ENCODE data around the gene AK5. TPM values are rescaled to one million over a fixed set of nuclear protein-coding genes. Genes with fewer than 3 reads are reported as not detected.
A peak's percentile ranks its signal among the peaks of the same experiment; 100 is the strongest.

Gene AK5
- total RNA-seq, 2 donors from 2014 or later, result 0.46 to 2.8 TPM

GRCh38 chr1:77590651-77591050, 308.8 kb downstream of the AK5 start:
- H3K4me1 Mint-ChIP-seq, result no peaks in the 10 kb centered on the region
- no peaks in the 10 kb centered on the region for H3K27me3 Mint-ChIP-seq (ENCODE audit: insufficient read depth)
- H3K27ac Mint-ChIP-seq, result peak overlapping the region; percentile 16
- Histone ChIP-seq H3K36me3 (ENCODE audit: control insufficient read depth, insufficient read depth, low read length) (no peaks in the 10 kb centered on the region), H3K27me3 (ENCODE audit: control insufficient read depth, insufficient read depth, low read length, poor library complexity, severe bottlenecking) (no peaks in the 10 kb centered on the region), H3K4me1 (ENCODE audit: control insufficient read depth, insufficient read depth, low read length) (no peaks in the 10 kb centered on the region), H3K4me3 (ENCODE audit: low read length) (no peak overlapping the region), H3K27ac (ENCODE audit: low read depth, low read length) (no peak overlapping the region), H3K9ac (ENCODE audit: extremely low read depth, low read length, poor library complexity, severe bottlenecking) (no peak overlapping the region), H3K9me3 (ENCODE audit: control insufficient read depth, low read length) (no peaks in the 10 kb centered on the region)
- peaks cover 21% of the 10 kb centered on the region for H3K36me3 Mint-ChIP-seq (ENCODE audit: low read depth)
- H3K9me3 Mint-ChIP-seq, result no peaks in the 10 kb centered on the region
- DNase-seq, result no peak
- H3K4me3 Mint-ChIP-seq, result no peak overlapping the region
- no peak for TF ChIP-seq CTCF (conservative IDR thresholded peaks at IDR 0.05)
- 100% methylated on average over 1 of the region's 1 CpG; no CpG with 5 or more reads in 1 of the 2 experiments for WGBS, 2 experiments (ENCODE audit: insufficient coverage in 1 of 2, insufficient read length in 1 of 2)

- Histone ChIP-seq H3K9me3 (ENCODE audit: control insufficient read depth, low read length) (no peaks in the 10 kb centered on the region), H3K9ac (ENCODE audit: extremely low read depth, low read length, poor library complexity, severe bottlenecking) (no peak overlapping the region), H3K36me3 (ENCODE audit: control insufficient read depth, insufficient read depth, low read length) (peaks cover 11% of the 10 kb centered on the region), H3K27ac (ENCODE audit: low read depth, low read length) (no peak overlapping the region), H3K4me1 (ENCODE audit: control insufficient read depth, insufficient read depth, low read length) (no peaks in the 10 kb centered on the region), H3K4me3 (ENCODE audit: low read length) (no peak overlapping the region), H3K27me3 (ENCODE audit: control insufficient read depth, insufficient read depth, low read length, poor library complexity, severe bottlenecking) (no peaks in the 10 kb centered on the region)
- no peak for DNase-seq
- no peak overlapping the region for H3K27ac Mint-ChIP-seq
- peaks cover 20% of the 10 kb centered on the region for H3K36me3 Mint-ChIP-seq (ENCODE audit: low read depth)
- H3K9me3 Mint-ChIP-seq, result no peaks in the 10 kb centered on the region
- no peak overlapping the region for H3K4me3 Mint-ChIP-seq
- H3K27me3 Mint-ChIP-seq (ENCODE audit: insufficient read depth), result no peaks in the 10 kb centered on the region
- H3K4me1 Mint-ChIP-seq, result no peaks in the 10 kb centered on the region
- WGBS, 2 experiments (ENCODE audit: insufficient coverage in 1 of 2, insufficient read length in 1 of 2), result 93 to 100% methylated on average over 1 to 2 of the region's 2 CpGs
- no peak for TF ChIP-seq CTCF (conservative IDR thresholded peaks at IDR 0.05)
Measured at GRCh38 chr1:77592906-77593305, 311.1 kb downstream of the AK5 start.

DNA sequence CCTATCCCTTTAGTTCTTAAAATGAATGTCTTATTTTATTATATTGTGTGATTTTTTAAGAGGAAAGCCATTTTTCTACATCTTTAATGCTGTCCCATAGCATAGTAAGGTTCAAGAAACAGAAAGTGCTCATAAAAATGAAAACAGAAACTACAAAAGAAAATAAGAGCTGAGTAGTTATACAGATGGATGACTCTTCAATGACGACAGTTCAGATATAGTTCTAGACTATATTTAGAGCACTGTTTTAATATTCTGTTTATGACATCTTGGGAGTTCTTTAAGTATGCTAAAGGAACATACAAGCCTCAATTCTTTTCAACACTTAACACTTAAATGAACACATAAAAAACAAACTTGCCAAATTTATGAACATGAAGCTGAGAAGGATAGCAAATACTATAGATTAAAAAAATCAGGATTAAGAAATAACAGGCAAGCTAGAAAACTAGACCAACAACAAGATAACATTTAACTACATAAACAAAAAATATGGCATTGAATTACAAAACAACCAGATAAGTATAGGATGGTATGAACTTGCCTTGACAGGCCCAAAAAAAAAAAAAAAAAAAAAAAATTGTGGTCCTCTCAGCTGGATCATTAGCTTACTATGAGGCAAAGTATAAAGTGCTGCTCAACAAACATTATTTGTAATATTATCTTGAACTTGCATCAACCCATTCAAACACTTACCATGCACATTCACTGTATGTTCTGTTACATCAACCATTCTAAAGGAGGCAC, 312.7 kb downstream of the AK5 start:
- H3K27ac Mint-ChIP-seq, result no peak overlapping the region
- H3K9ac ChIP-seq (ENCODE audit: extremely low read depth, low read length, poor library complexity, severe bottlenecking), result no peak overlapping the region
- no peaks in the 10 kb centered on the region for H3K9me3 ChIP-seq (ENCODE audit: control insufficient read depth, low read length)
- H3K27me3 Mint-ChIP-seq (ENCODE audit: insufficient read depth), result no peaks in the 10 kb centered on the region
- TF ChIP-seq CTCF (conservative IDR thresholded peaks at IDR 0.05), result no peak
- no peak for DNase-seq
- peaks cover 13% of the 10 kb centered on the region for H3K36me3 Mint-ChIP-seq (ENCODE audit: low read depth)
- H3K4me1 ChIP-seq (ENCODE audit: control insufficient read depth, insufficient read depth, low read length), result no peaks in the 10 kb centered on the region
- no peaks in the 10 kb centered on the region for H3K4me1 Mint-ChIP-seq
- H3K27me3 ChIP-seq (ENCODE audit: control insufficient read depth, insufficient read depth, low read length, poor library complexity, severe bottlenecking), result no peaks in the 10 kb centered on the region
- peaks cover 11% of the 10 kb centered on the region for H3K36me3 ChIP-seq (ENCODE audit: control insufficient read depth, insufficient read depth, low read length)
- 75 to 100% methylated on average over 1 of the region's 1 CpG for WGBS, 2 experiments (ENCODE audit: insufficient coverage in 1 of 2, insufficient read length in 1 of 2)
- H3K27ac ChIP-seq (ENCODE audit: low read depth, low read length), result no peak overlapping the region
- H3K9me3 Mint-ChIP-seq, result no peaks in the 10 kb centered on the region
- H3K4me3 ChIP-seq (ENCODE audit: low read length), result no peak overlapping the region
- H3K4me3 Mint-ChIP-seq, result no peak overlapping the region

Measured in endodermal cell (in vitro differentiated cells).